Measurements from ENCODE around the gene ARL17A. TPM values are rescaled to one million over a fixed set of nuclear protein-coding genes. Genes with fewer than 3 reads are reported as not detected.

Gene ARL17A
- 13.5 TPM for total RNA-seq

DNA sequence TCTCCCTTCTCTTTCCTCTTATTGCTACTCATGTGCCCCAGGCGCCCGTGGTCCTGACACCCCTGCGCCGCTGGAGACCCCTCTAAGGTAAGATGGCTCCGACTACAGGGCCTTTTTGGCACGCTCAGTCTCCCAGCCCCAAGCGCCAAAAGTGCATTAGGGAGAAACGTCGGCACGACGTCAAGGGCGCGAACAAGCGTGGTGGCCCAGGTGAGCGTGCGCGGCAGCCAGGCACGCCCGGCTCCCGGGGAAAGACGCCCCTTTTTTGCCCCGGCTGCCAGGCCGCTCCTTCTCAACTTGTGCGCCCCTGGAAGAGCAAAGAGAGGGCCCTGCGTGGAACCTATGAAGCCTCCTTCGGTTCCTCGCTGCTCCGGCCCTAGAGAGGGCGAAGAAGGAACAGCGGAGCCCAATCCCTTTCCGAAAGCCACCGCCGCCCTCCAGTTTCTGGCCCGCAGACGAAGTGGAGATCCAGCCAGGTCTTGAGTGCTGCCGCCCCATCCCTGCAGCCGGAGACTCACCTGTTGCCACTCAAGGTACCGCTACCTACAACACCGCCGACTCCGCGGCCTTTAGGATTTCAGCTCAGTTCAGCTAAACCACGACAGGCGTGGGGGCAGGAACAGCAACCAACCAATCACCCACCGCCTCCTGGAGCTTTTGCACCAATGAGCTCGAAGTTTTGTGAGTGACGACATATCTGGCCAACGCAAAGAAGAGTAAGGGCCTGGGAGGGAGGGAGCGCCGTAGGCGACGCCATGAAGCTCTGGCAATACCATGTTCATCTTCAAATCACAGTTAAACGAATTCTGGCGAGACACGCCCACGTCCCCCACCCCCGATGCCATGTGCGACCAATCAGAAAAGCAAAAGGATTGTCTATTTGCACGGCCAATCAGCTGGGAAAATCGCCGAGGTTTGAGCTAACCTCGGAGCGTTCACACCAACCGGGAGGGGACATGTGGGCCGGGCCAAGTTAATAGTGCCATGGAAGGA is at the start of gene ARL17A:
Gene ARL17A (minus strand): TSS at position 609 of the 993 bp plus-strand sequence. CDS start 3,369 bp downstream, outside the sequence.

DNA sequence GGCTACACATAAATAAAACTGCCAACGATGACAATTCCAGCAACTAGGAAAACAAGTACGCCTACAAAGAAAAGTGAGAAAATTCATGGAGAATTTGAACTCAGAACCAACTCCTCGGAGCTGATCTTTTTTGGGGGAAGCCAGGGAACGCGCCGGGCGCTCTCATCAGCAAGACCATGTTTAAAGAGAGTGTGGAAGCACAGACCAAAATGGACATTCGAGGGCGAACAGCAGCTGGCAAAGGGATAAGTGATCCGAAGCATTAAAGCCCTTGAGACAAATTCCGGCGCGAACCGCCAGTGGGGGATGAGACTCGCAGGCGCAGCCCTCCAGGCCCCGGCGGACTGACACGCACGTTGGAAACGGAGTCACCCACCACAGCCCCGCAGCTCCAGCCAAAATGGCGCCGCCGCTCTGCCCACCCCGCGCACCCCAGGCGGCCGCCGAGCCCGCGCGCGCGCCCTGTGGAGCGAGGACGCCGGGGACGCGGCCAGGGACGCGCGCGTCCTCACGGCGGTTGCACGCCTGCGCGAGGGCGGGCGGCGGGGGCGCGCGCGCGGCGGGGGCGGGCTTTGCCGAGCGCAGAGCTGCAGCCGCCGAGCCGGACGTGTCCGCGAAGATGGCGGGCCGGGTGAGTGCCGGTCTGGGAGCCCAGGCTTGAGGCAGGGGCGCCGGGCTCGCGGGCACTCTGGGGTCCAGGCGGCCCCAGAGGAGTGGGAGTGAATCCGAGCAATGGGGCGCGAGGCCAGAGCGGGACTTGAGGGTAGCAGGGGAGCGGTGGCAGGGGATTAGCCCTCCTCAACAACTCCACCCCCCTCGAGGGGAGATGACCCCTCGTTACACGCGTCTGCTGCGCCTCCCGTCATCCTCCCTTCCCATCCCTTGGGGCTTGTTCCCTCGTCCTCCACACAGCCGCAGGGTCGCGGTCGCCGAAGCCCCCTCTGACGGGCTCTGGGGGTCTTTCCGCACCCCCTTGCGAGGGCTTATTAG is 11.0 kb upstream of the ARL17A start, which contains the start of gene NSF:
Gene NSF (plus strand): TSS at position 513 of the 990 bp plus-strand sequence. CDS start 107 bp downstream, at position 620.

DNA sequence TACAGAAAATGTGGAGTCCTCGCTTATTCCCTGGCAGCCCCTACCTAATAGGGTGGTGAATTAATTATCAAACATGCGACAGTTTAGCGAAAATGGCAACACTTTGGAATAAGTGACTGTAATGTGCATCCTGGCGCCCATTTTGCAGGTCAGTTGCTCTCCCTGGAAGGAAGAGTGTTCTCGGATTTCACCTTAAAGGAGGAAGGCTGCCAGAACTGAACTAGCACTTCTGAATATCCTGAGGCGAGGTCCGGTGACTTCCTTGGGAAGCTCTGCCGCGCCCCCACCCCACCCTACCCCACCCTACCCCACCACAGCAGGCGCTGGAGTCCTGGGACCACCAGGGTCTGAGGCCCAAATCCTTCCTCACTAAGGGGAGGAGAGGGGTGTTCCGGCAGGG is 67.3 kb downstream of the ARL17A start, which contains the start of gene LRRC37A2:
Gene LRRC37A2 (plus strand): TSS at position 301 of the 400 bp plus-strand sequence. CDS start 245 bp downstream, outside the sequence.

Small RNA genes lying within 50 kb of the gene (small RNA-seq; reads per million reads assigned to genes)
- not detected for gene RN7SL199P (ENCODE audit: low replicate concordance)

Other genes with a start within 250 kb of the ARL17A start
- gene ARL17B, start 217.9 kb downstream of the ARL17A start, total RNA-seq: 16.9 TPM
- 8.1 TPM for gene LRRC37A2, start 67.2 kb downstream of the ARL17A start, total RNA-seq
- 42.9 TPM for gene NSF, start 11.0 kb upstream of the ARL17A start, total RNA-seq
- gene WNT3, start 239.0 kb upstream of the ARL17A start, total RNA-seq: 0.82 TPM

All from metanephros (tissue), 2 donors.